ENCODE data around the gene GJA5. TPM values are rescaled to one million over a fixed set of nuclear protein-coding genes. Genes with fewer than 3 reads are reported as not detected.

The GJA5 gene
- total RNA-seq, 1 experiment from 2014 or later = not detected

DNA sequence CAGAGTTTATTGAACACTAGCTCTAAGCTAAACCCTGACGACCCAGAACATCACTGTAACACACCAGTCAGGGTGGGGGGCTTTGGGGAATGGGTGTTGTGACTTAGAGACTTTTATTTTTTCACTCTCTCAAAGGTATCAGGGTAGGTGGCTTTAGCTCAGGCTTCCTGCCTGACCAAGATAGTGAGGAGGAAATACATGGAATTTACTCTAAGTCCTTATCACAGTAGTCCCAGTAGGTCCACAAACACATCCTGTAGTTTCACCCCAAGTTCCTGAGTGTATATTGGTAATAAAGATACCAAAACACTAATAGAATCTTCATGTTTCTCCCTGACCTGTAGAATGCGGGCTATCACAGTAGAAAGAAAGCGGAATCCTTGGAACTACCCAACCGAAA lies 15.1 kb downstream of the GJA5 start (continued):
- TF ChIP-seq, protein P1, sequence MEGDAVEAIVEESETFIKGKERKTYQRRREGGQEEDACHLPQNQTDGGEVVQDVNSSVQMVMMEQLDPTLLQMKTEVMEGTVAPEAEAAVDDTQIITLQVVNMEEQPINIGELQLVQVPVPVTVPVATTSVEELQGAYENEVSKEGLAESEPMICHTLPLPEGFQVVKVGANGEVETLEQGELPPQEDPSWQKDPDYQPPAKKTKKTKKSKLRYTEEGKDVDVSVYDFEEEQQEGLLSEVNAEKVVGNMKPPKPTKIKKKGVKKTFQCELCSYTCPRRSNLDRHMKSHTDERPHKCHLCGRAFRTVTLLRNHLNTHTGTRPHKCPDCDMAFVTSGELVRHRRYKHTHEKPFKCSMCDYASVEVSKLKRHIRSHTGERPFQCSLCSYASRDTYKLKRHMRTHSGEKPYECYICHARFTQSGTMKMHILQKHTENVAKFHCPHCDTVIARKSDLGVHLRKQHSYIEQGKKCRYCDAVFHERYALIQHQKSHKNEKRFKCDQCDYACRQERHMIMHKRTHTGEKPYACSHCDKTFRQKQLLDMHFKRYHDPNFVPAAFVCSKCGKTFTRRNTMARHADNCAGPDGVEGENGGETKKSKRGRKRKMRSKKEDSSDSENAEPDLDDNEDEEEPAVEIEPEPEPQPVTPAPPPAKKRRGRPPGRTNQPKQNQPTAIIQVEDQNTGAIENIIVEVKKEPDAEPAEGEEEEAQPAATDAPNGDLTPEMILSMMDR (IDR thresholded peaks at IDR 0.05 in 2 of 3, conservative IDR thresholded peaks at IDR 0.05 in 1 of 3; ENCODE audit: borderline replicate concordance in 1 of 3, insufficient read depth in 1 of 3, low read depth in 2 of 3, low read length in 2 of 3) = no peak

DNA sequence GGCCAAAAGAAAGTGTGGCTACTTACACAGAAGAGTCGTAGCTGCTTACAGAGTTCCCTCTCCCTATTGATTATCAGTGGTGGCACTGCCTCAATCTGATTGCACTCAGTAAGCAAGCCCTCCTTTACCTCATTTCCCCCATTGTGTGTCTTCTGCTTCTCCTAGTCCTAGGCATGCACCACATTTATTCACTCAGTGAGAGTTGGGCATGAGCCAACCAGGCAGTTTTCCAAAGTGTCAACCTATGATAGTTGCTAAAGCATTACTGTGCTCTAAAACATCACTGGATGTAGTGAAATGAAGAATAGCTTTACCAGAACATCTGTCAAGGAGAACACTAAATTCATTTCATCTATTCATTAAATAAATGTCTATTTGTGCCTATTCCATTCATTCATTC lies 19.3 kb downstream of the GJA5 start:
- Histone ChIP-seq H3K79me2 (ENCODE audit: insufficient read depth, low read length) (no peaks in the 10 kb centered on the region), H3K36me3 (ENCODE audit: control insufficient read depth in 1 of 2, insufficient read depth in 2 of 2, low read length in 2 of 2) (no peaks in the 10 kb centered on the region), H3K4me2 (ENCODE audit: low read length) (no peak overlapping the region), H3K9me2 (ENCODE audit: insufficient read depth) (no peaks in the 10 kb centered on the region), H3K4me3 (replicated peaks in 1 of 2; ENCODE audit: low read depth in 1 of 2, low read length in 2 of 2) (no peak overlapping the region), H3K9ac (ENCODE audit: low read length) (no peak overlapping the region), H4K20me1 (ENCODE audit: insufficient read depth) (no peaks in the 10 kb centered on the region), H3K27me3 (ENCODE audit: insufficient read depth, low read length) (no peaks in the 10 kb centered on the region), H3K4me1 (ENCODE audit: control insufficient read depth in 1 of 2, insufficient read depth in 2 of 2, low read length in 2 of 2) (no peaks in the 10 kb centered on the region), H3K9me3 (ENCODE audit: control insufficient read depth in 1 of 2, insufficient read depth in 1 of 2, low read depth in 1 of 2, low read length in 2 of 2) (no peaks in the 10 kb centered on the region), H2AFZ (ENCODE audit: low read depth, low read length, poor library complexity, severe bottlenecking) (no peak overlapping the region), H3K27ac (ENCODE audit: low read depth, low read length) (no peak overlapping the region)
- ATAC-seq (no peak), DNase-seq (ENCODE audit: low read depth, low spot score) (no peak)
- ChIA-PET POLR2A (no interaction called here), RAD21 (ENCODE audit: low non-redundant PET in 1 of 2, low total read pairs in 2 of 2, uncharacterized antibody in 2 of 2, unreplicated experiment in 2 of 2) (no interaction called here), CTCF (no interaction called here)
- intact Hi-C loops (cut with micrococcal nuclease) = no loop called here
- BruUV-seq (replicated peaks) = no TSS peak
- TF ChIP-seq POLR2A (IDR thresholded peaks at IDR 0.05; ENCODE audit: borderline replicate concordance, extremely low read depth, insufficient read depth, insufficient read length) (no peak), ZNF274 (IDR thresholded peaks at IDR 0.05; ENCODE audit: low read depth, low read length) (no peak), SRF (IDR thresholded peaks at IDR 0.05; ENCODE audit: low read depth) (no peak), YY1 (IDR thresholded peaks at IDR 0.05; ENCODE audit: extremely low read depth, insufficient replicate concordance, low read depth, low read length) (no peak), FOSL1 (IDR thresholded peaks at IDR 0.05; ENCODE audit: low read depth) (no peak), SP1 (IDR thresholded peaks at IDR 0.05; ENCODE audit: low read depth) (no peak), SIN3A (IDR thresholded peaks at IDR 0.05; ENCODE audit: low read depth) (no peak), ELF1 (IDR thresholded peaks at IDR 0.05; ENCODE audit: borderline replicate concordance, low read depth) (no peak), JUND (IDR thresholded peaks at IDR 0.05) (no peak), RAD21 (IDR thresholded peaks at IDR 0.05; ENCODE audit: low read depth) (no peak), EGR1 (IDR thresholded peaks at IDR 0.05; ENCODE audit: low read depth) (no peak), ZFX (IDR thresholded peaks at IDR 0.05) (no peak), CEBPB (IDR thresholded peaks at IDR 0.05; ENCODE audit: low read depth) (no peak)
- TF ChIP-seq, protein P2, sequence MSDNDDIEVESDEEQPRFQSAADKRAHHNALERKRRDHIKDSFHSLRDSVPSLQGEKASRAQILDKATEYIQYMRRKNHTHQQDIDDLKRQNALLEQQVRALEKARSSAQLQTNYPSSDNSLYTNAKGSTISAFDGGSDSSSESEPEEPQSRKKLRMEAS (IDR thresholded peaks at IDR 0.05) = no peak
- TF ChIP-seq, protein P3, sequence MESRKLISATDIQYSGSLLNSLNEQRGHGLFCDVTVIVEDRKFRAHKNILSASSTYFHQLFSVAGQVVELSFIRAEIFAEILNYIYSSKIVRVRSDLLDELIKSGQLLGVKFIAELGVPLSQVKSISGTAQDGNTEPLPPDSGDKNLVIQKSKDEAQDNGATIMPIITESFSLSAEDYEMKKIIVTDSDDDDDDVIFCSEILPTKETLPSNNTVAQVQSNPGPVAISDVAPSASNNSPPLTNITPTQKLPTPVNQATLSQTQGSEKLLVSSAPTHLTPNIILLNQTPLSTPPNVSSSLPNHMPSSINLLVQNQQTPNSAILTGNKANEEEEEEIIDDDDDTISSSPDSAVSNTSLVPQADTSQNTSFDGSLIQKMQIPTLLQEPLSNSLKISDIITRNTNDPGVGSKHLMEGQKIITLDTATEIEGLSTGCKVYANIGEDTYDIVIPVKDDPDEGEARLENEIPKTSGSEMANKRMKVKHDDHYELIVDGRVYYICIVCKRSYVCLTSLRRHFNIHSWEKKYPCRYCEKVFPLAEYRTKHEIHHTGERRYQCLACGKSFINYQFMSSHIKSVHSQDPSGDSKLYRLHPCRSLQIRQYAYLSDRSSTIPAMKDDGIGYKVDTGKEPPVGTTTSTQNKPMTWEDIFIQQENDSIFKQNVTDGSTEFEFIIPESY (IDR thresholded peaks at IDR 0.05; ENCODE audit: extremely low read depth, insufficient replicate concordance, low read length) = no peak
- TF ChIP-seq, protein P4, sequence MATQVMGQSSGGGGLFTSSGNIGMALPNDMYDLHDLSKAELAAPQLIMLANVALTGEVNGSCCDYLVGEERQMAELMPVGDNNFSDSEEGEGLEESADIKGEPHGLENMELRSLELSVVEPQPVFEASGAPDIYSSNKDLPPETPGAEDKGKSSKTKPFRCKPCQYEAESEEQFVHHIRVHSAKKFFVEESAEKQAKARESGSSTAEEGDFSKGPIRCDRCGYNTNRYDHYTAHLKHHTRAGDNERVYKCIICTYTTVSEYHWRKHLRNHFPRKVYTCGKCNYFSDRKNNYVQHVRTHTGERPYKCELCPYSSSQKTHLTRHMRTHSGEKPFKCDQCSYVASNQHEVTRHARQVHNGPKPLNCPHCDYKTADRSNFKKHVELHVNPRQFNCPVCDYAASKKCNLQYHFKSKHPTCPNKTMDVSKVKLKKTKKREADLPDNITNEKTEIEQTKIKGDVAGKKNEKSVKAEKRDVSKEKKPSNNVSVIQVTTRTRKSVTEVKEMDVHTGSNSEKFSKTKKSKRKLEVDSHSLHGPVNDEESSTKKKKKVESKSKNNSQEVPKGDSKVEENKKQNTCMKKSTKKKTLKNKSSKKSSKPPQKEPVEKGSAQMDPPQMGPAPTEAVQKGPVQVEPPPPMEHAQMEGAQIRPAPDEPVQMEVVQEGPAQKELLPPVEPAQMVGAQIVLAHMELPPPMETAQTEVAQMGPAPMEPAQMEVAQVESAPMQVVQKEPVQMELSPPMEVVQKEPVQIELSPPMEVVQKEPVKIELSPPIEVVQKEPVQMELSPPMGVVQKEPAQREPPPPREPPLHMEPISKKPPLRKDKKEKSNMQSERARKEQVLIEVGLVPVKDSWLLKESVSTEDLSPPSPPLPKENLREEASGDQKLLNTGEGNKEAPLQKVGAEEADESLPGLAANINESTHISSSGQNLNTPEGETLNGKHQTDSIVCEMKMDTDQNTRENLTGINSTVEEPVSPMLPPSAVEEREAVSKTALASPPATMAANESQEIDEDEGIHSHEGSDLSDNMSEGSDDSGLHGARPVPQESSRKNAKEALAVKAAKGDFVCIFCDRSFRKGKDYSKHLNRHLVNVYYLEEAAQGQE (IDR thresholded peaks at IDR 0.05; ENCODE audit: low read depth) = no peak
- TF ChIP-seq, protein P1 (IDR thresholded peaks at IDR 0.05 in 2 of 3, conservative IDR thresholded peaks at IDR 0.05 in 1 of 3; ENCODE audit: borderline replicate concordance in 1 of 3, insufficient read depth in 1 of 3, low read depth in 2 of 3, low read length in 2 of 3) = no peak
